HG03439 (cell line): ENCODE measurements around the gene FAM187B.

ENCODE experiments used
- ATAC-seq: cut with Tn5 transposase; IDR thresholded peaks from one replicate; pipeline ENCODE4 v1.9.1; 2021; ENCODE audit warnings: mild to moderate bottlenecking, moderate library complexity; ENCODE audit not compliant: unreplicated experiment

Gene FAM187B

GRCh38 chr19:35228177-35228930 lies at the start of gene FAM187B:
Gene FAM187B (minus strand): TSS chr19:35228739. CDS start chr19:35228680, 59 bp downstream.
- no peak for ATAC-seq

GRCh38 chr19:35276706-35277281 lies 48.3 kb upstream of the FAM187B start:
- no peak for ATAC-seq

GRCh38 chr19:35274323-35274722 lies 45.8 kb upstream of the FAM187B start:
- ATAC-seq, result no peak

- no peak for ATAC-seq
Measured at GRCh38 chr19:35273686-35274259, 45.2 kb upstream of the FAM187B start.

- no peak for ATAC-seq
Measured at GRCh38 chr19:35272954-35273649, 44.6 kb upstream of the FAM187B start.

GRCh38 chr19:35272122-35272719 lies 43.7 kb upstream of the FAM187B start:
- ATAC-seq, result no peak

- no peak for ATAC-seq
Measured at GRCh38 chr19:35271546-35271945, 43.0 kb upstream of the FAM187B start.

- no peak for ATAC-seq
Measured at GRCh38 chr19:35270381-35270811, 41.9 kb upstream of the FAM187B start.

- ATAC-seq, result peak; percentile 59
Measured at GRCh38 chr19:35269438-35270117, 41.0 kb upstream of the FAM187B start.

- peak; percentile 6 for ATAC-seq
Measured at GRCh38 chr19:35268536-35269437, 40.2 kb upstream of the FAM187B start, which contains the start of gene USF2. Gene USF2 (plus strand): TSS chr19:35268962. CDS start chr19:35269102, 140 bp downstream.

GRCh38 chr19:35267818-35268535 lies 39.4 kb upstream of the FAM187B start:
- ATAC-seq, result no peak

GRCh38 chr19:35267353-35267817 lies 38.8 kb upstream of the FAM187B start:
- ATAC-seq, result no peak

GRCh38 chr19:35266520-35267352 lies 38.2 kb upstream of the FAM187B start:
- no peak for ATAC-seq

GRCh38 chr19:35265900-35266519 lies 37.5 kb upstream of the FAM187B start:
- no peak for ATAC-seq

- ATAC-seq, result no peak
Measured at GRCh38 chr19:35265126-35265899, 36.8 kb upstream of the FAM187B start.

- ATAC-seq, result no peak
Measured at GRCh38 chr19:35264268-35265125, 36.0 kb upstream of the FAM187B start.
